SK-N-SH (cell line): ENCODE results near the gene THOC6. TPM values are rescaled to one million over a fixed set of nuclear protein-coding genes. Genes with fewer than 3 reads are reported as not detected.

Experiments
- CTCF ChIA-PET: fragments of 300-600, 350-600 bp; formaldehyde crosslinking; extraction: SDS; loops from one replicate; lab custom pipeline; 2021; lab: Yijun Ruan, JAX
- POLR2A ChIA-PET: fragments of 350-600 bp; sonication (Branson Sonifier 250); formaldehyde crosslinking; extraction: SDS; loops from one replicate; lab custom pipeline; 2020; ENCODE audit warnings: antibody characterized with exemption, inconsistent platforms; lab: Yijun Ruan, JAX
- DNase-seq: peaks from one replicate; pipeline ENCODE4 v3.0.0; 2012
- H2AFZ ChIP-seq: fragments of 200-600 bp; sonication (generic); 2 replicates; pipeline ENCODE4 v1.8.1; 2016; ENCODE audit warnings: antibody characterized with exemption, mild to moderate bottlenecking, low read depth
- H3F3A ChIP-seq: fragments of 200-600 bp; sonication (generic); replicated peaks from 2 replicates; pipeline ENCODE3; 2016; ENCODE audit warnings: antibody characterized with exemption, mild to moderate bottlenecking; ENCODE audit not compliant: insufficient read depth
- H3K27ac ChIP-seq, 2 experiments: fragments of 200-500 bp in 1 of 2; fragments of 200-600 bp in 1 of 2; sonication (Bioruptor generic) in 1 of 2; sonication (generic), shearing (Covaris generic) in 1 of 2; 2 replicates each; pipeline versions ENCODE4 v1.5.1 to v1.6.1; 2014 to 2016; ENCODE audit warnings: low read depth in 2 of 2, inconsistent platforms in 1 of 2, low read length in 1 of 2, mild to moderate bottlenecking in 1 of 2, mixed read lengths in 1 of 2
- H3K27me3 ChIP-seq: fragments of 200-600 bp; sonication (generic), shearing (Covaris generic); 2 replicates; pipeline ENCODE4 v1.6.1; 2016; ENCODE audit warnings: mixed run types; ENCODE audit not compliant: insufficient read depth
- H3K36me3 ChIP-seq, 2 experiments: fragments of 200-500 bp in 1 of 2; fragments of 200-600 bp in 1 of 2; sonication (Bioruptor generic) in 1 of 2; sonication (generic) in 1 of 2; replicated peaks in 1 of 2; 2 replicates each; pipeline versions ENCODE3 to v1.5.1; 2014 to 2016; ENCODE audit warnings: low read length in 1 of 2, mild to moderate bottlenecking in 1 of 2; ENCODE audit not compliant: insufficient read depth in 2 of 2, control insufficient read depth in 1 of 2
- H3K4me1 ChIP-seq, 2 experiments: fragments of 200-500 bp in 1 of 2; fragments of 200-600 bp in 1 of 2; sonication (Bioruptor generic) in 1 of 2; sonication (generic), shearing (Covaris generic) in 1 of 2; 2 replicates each; pipeline versions ENCODE4 v1.5.1 to v1.6.1; 2014 to 2016; ENCODE audit warnings: low read depth in 1 of 2, low read length in 1 of 2, mixed run types in 1 of 2; ENCODE audit not compliant: insufficient read depth in 2 of 2, control insufficient read depth in 1 of 2
- H3K4me2 ChIP-seq: fragments of 200-600 bp; sonication (generic), shearing (Covaris generic); 2 replicates; pipeline ENCODE4 v1.6.1; 2017; ENCODE audit warnings: mixed run types
- H3K4me3 ChIP-seq, 2 experiments: fragments of 200-500 bp in 1 of 2; fragments of 200-600 bp in 1 of 2; sonication (Bioruptor generic) in 1 of 2; sonication (generic), shearing (Covaris generic) in 1 of 2; 2 replicates each; pipeline versions ENCODE4 v1.5.1 to v1.8.1; 2014 to 2016; ENCODE audit warnings: low read depth in 2 of 2, inconsistent platforms in 1 of 2, low read length in 1 of 2, mild to moderate bottlenecking in 1 of 2, mixed read lengths in 1 of 2, moderate library complexity in 1 of 2
- H3K79me2 ChIP-seq: fragments of 200-600 bp; sonication (generic); 2 replicates; pipeline ENCODE4 v1.8.1; 2017; ENCODE audit warnings: mild to moderate bottlenecking; ENCODE audit not compliant: insufficient read depth
- H3K9ac ChIP-seq: fragments of 200-600 bp; sonication (generic); 2 replicates; pipeline ENCODE4 v1.6.1; 2017; ENCODE audit warnings: mixed run types
- H3K9me2 ChIP-seq: fragments of 200-600 bp; sonication (generic); 2 replicates; pipeline ENCODE4 v1.6.1; 2017; ENCODE audit warnings: mixed run types
- H3K9me3 ChIP-seq: fragments of 200-600 bp; sonication (generic); 2 replicates; pipeline ENCODE4 v1.6.1; 2017; ENCODE audit warnings: mixed run types, mild to moderate bottlenecking, moderate library complexity
- H4K20me1 ChIP-seq: fragments of 200-600 bp; sonication (generic); 2 replicates; pipeline ENCODE4 v1.6.1; 2017; ENCODE audit warnings: mild to moderate bottlenecking, mixed run types; ENCODE audit not compliant: insufficient read depth
- CHD2 ChIP-seq: fragments of 150-350 bp; IDR thresholded peaks from 2 replicates; pipeline ENCODE4 v1.6.1; 2018; ENCODE audit warnings: low read length; ENCODE audit not compliant: partially characterized antibody
- ELF1 ChIP-seq: IDR thresholded peaks from 2 replicates; pipeline ENCODE4 v1.4.0; 2012
- EP300 ChIP-seq, 2 experiments: IDR thresholded peaks; 2 replicates each; pipeline versions ENCODE4 v1.4.0 to v1.6.1; 2012; ENCODE audit warnings: borderline replicate concordance in 1 of 2, low read depth in 1 of 2, low read length in 1 of 2
- EZH2phosphoT487 ChIP-seq: fragments of 200-600 bp; sonication (generic); IDR thresholded peaks from 2 replicates; pipeline ENCODE4 v1.6.1; 2017; ENCODE audit warnings: low read depth, mixed run types, mild to moderate bottlenecking, antibody characterized with exemption, moderate library complexity, borderline replicate concordance
- FOXM1 ChIP-seq: IDR thresholded peaks from 2 replicates; pipeline ENCODE4 v1.4.0; 2012; ENCODE audit warnings: low read depth, mild to moderate bottlenecking
- NRF1 ChIP-seq: IDR thresholded peaks from 2 replicates; pipeline ENCODE4 v1.6.1; 2012; ENCODE audit warnings: low read depth, mild to moderate bottlenecking, low read length
- PBX3 ChIP-seq: IDR thresholded peaks from 2 replicates; pipeline ENCODE4; 2012
- POLR2AphosphoS5 ChIP-seq: IDR thresholded peaks from 2 replicates; pipeline ENCODE4 v1.6.1; 2012; ENCODE audit warnings: low read depth, low read length
- SIN3A ChIP-seq: IDR thresholded peaks from 2 replicates; pipeline ENCODE4 v1.6.1; 2012; ENCODE audit warnings: low read depth, mild to moderate bottlenecking, low read length, moderate library complexity, borderline replicate concordance
- TCF12 ChIP-seq: IDR thresholded peaks from 2 replicates; pipeline ENCODE4 v1.4.0; 2012
- TEAD4 ChIP-seq: IDR thresholded peaks from 2 replicates; pipeline ENCODE4 v1.4.0; 2012; ENCODE audit warnings: mild to moderate bottlenecking, borderline replicate concordance; ENCODE audit not compliant: insufficient read depth
- ZBTB33 ChIP-seq: IDR thresholded peaks from 2 replicates; pipeline ENCODE4 v1.4.0; 2012; ENCODE audit warnings: low read depth, borderline replicate concordance
- WGBS: methylation state at CpG from one replicate; pipeline ENCODE4 v1.1.6; 2017; ENCODE audit warnings: low lambda C conversion rate; 5-methylcytosine and 5-hydroxymethylcytosine counted together
- polyA plus RNA-seq, 3 experiments: library from polyadenylated mRNA; depleted of rRNA; stranded (reverse); fragments of >200 nt; gene quantifications; 2 replicates each; pipeline ENCODE4 v1.2.3, GENCODE V29; 2012

Gene THOC6
- polyA plus RNA-seq, 1 of the 3 experiments (the other 2 are of a cell fraction), result 37.7 TPM

- H2AFZ ChIP-seq, result no peak overlapping the region
- WGBS, result 8% methylated on average over 18 of the region's 54 CpGs
- H3K79me2 ChIP-seq, result no peaks in the 10 kb centered on the region
- no peaks in the 10 kb centered on the region; a peak in 1 of 4 replicates for H3K4me1 ChIP-seq
- no peaks in the 10 kb centered on the region for H3K9me2 ChIP-seq
- TF ChIP-seq EZH2phosphoT487 (peak; percentile 96; the same call in 1 of the 2 replicates), EP300 (IDR thresholded peaks at IDR 0.05; ENCODE audit: borderline replicate concordance in 1 of 2, low read depth in 1 of 2, low read length in 1 of 2) (no peak), TCF12 (no peak), CHD2 (no peak), POLR2AphosphoS5 (no peak)
- TF ChIP-seq, all 33 proteins: peak for 1
- H3K9me3 ChIP-seq, result no peaks in the 10 kb centered on the region
- H3K27ac ChIP-seq, result no peak overlapping the region
- H3K36me3 ChIP-seq, result no peaks in the 10 kb centered on the region
- H3K27me3 ChIP-seq, result peaks cover 68% of the 10 kb centered on the region
- H3F3A ChIP-seq, result peaks cover 8% of the 10 kb centered on the region
- H3K9ac ChIP-seq, result no peak overlapping the region
- peak; percentile 61 for DNase-seq
- no peaks in the 10 kb centered on the region for H4K20me1 ChIP-seq
- peak overlapping the region; percentile 89; the same call in 1 of the 2 replicates for H3K4me2 ChIP-seq
- ChIA-PET CTCF (interaction anchor here (0.7 to 5.8 kb wide), 6 partner anchors 12 to 88 kb away, joined by 4 to 57 read pairs (median 16); no protein-coding TSS in a partner anchor), POLR2A (no interaction called here)
- peak overlapping the region in 1 of 2 experiments; percentile 33; a peak in 1 of 4 replicates for H3K4me3 ChIP-seq
Observed at GRCh38 chr16:3046641-3047386, 23.0 kb downstream of the THOC6 start.

- Histone ChIP-seq H3K27ac (no peak overlapping the region), H3K9me2 (no peaks in the 10 kb centered on the region), H3K4me2 (no peak overlapping the region), H3F3A (peaks cover 8% of the 10 kb centered on the region), H2AFZ (no peak overlapping the region), H3K9me3 (no peaks in the 10 kb centered on the region), H4K20me1 (no peaks in the 10 kb centered on the region), H3K79me2 (no peaks in the 10 kb centered on the region), H3K4me1 (no peaks in the 10 kb centered on the region; a peak in 1 of 4 replicates), H3K4me3 (no peak overlapping the region), H3K36me3 (no peaks in the 10 kb centered on the region), H3K9ac (no peak overlapping the region), H3K27me3 (peaks cover 68% of the 10 kb centered on the region)
- POLR2A ChIA-PET, result no interaction called here
- TF ChIP-seq TEAD4, result no peak
- no peak for TF ChIP-seq SIN3A
- no peak for TF ChIP-seq FOXM1
- no peak for TF ChIP-seq PBX3
- no peak for TF ChIP-seq CHD2
- no peak for TF ChIP-seq ZBTB33
- no peak for TF ChIP-seq ELF1
- no peak for TF ChIP-seq NRF1
- CTCF ChIA-PET, result interaction anchor here (0.7 to 5.8 kb wide), 7 partner anchors 12 to 459 kb away, joined by 3 to 57 read pairs (median 16); no protein-coding TSS in a partner anchor
- 13% methylated on average over 3 of the region's 13 CpGs for WGBS
- no peak for DNase-seq
Observed at GRCh38 chr16:3047387-3047720, 23.5 kb downstream of the THOC6 start.
